Peyer's patch (tissue), 4 donors: ENCODE results near the gene CHST3.

Experiments used
- CTCF ChIP-seq, 6 experiments: fragments of 450-650 bp in 4 of 6; fragments of 200-600 bp in 2 of 6; sonication (generic) in 1 of 6; IDR thresholded peaks; one replicate each; pipeline ENCODE4 v1.5.1; 2017 to 2019; ENCODE audit warnings: antibody characterized with exemption in 6 of 6, mild to moderate bottlenecking in 3 of 6, moderate library complexity in 1 of 6
- POLR2A ChIP-seq, 2 donors: fragments of 450-650 bp; IDR thresholded peaks; one replicate each; pipeline ENCODE4 v1.5.1; 2017; ENCODE audit warnings: antibody characterized with exemption in 2 of 2, mild to moderate bottlenecking in 2 of 2, moderate library complexity in 2 of 2

DNA sequence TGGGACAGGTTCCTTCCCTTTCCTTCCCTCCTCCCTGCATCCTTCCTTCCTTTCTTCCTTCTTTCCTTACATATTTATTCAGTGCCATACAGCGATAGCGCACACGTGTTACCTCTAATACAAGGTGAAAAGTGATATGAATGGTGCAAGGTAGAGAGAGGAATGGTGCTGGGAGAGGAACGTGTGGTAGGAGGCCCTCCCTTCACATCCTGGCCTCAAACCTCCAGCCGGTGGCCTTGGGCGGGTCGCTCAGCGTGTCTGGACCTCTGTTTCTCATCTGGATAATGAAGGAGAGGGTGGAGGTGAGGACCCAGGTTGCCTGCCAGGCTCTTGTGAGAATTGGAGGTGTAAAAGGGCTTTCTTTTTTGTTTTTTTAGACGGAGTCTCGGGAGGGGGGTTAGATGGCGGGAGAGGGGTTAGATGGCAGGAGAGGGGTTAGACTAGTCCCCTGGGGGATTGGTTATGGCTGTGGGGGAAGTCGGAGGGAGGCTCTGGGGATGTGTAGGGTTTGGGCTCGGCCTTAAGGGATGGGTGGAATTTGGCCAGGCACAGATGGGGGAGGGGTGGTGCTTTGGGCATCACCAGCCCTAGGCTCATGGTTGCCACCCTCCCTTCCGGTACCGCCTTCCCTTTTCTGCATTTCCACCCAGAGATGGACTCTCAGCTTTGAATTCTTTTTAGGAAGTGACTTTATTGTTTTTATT lies 14.9 kb downstream of the CHST3 start:
- TF ChIP-seq CTCF (IDR thresholded peaks at IDR 0.05) (no peak), POLR2A (IDR thresholded peaks at IDR 0.05) (no peak)
